Adrenal gland (tissue), 19 donors: ENCODE data around the gene LLGL2. TPM values are rescaled to one million over a fixed set of nuclear protein-coding genes. Genes with fewer than 3 reads are reported as not detected.

Source experiments
- DNase-seq, 7 donors: peaks; one replicate each; pipeline ENCODE4 v3.0.0-alpha.2; 2019 to 2020
- H3K27ac ChIP-seq, 5 donors: fragments of 200-600 bp; sonication (generic) in 4 of 5; 1 replicate in 3 of 5; 2 replicates in 2 of 5; pipeline versions ENCODE4 v1.5.1 to v1.8.0; 2016 to 2020; ENCODE audit warnings: mild to moderate bottlenecking in 1 of 5
- H3K27me3 ChIP-seq: fragments of 200-600 bp; 2 replicates; pipeline ENCODE4 v1.8.0; 2021
- H3K36me3 ChIP-seq, 2 donors: fragments of 200-600 bp; replicated peaks in 1 of 2; 1 replicate in 1 of 2; 2 replicates in 1 of 2; pipeline versions ENCODE4 v1.5.1 to v1.8.0; 2018 to 2022
- H3K4me1 ChIP-seq, 2 donors: fragments of 200-600 bp; replicated peaks in 1 of 2; 1 replicate in 1 of 2; 2 replicates in 1 of 2; pipeline versions ENCODE4 v1.5.1 to v1.8.0; 2018 to 2021
- H3K4me3 ChIP-seq, 4 donors: fragments of 200-600 bp; sonication (generic) in 3 of 4; one replicate each; pipeline ENCODE4 v1.5.1; 2016 to 2018
- H3K9me3 ChIP-seq, 3 donors: fragments of 200-600 bp; sonication (generic) in 1 of 3; replicated peaks in 1 of 3; 1 replicate in 2 of 3; 2 replicates in 1 of 3; pipeline versions ENCODE4 v1.5.1 to v1.8.0; 2016 to 2021
- CTCF ChIP-seq, 6 experiments: fragments of 450-650 bp in 4 of 6; fragments of 200-600 bp in 2 of 6; sonication (generic) in 1 of 6; IDR thresholded peaks; 1 replicate in 5 of 6; 2 replicates in 1 of 6; pipeline versions ENCODE4 v1.5.1 to v1.8.0; 2016 to 2021; ENCODE audit warnings: antibody characterized with exemption in 6 of 6, mild to moderate bottlenecking in 2 of 6, moderate library complexity in 1 of 6
- POLR2A ChIP-seq, 2 donors: fragments of 450-650 bp; IDR thresholded peaks; one replicate each; pipeline ENCODE4 v1.6.1; 2017; ENCODE audit warnings: antibody characterized with exemption in 2 of 2, mild to moderate bottlenecking in 2 of 2, moderate library complexity in 1 of 2
- WGBS, 4 donors: extraction: QIAGEN DNeasy Blood & Tissue Kit in 2 of 4; methylation state at CpG; one replicate each; pipeline versions ENCODE4 v1.1.5 to v1.1.7; 2013 to 2017; 5-methylcytosine and 5-hydroxymethylcytosine counted together
- intact Hi-C, 2 donors: fragments of 100-400 bp; cut with DNase I; formaldehyde crosslinking; loops; one replicate each; pipeline versions ENCODE4 v1.14.1 to v1.15.0; 2022 to 2023
- long read RNA-seq, 10 donors: library from polyadenylated mRNA in 3 of 10; unstranded in 2 of 10; stranded (forward) in 1 of 10; transcript quantifications; one replicate each; pipeline ENCODE4 v2.0.0 and lab custom pipeline, GENCODE V29; 2021 to 2026
- polyA plus RNA-seq, 3 donors: library from polyadenylated mRNA; stranded (reverse); fragments of 200-250 nt in 2 of 3; fragments of 350-450 nt in 1 of 3; fragmentation: Illumina TruSeq in 1 of 3; extraction: RNeasy Lipid Tissue Mini Kit (QIAGEN cat#74804) in 1 of 3; gene quantifications; one replicate each; pipeline ENCODE4 v1.2.3, GENCODE V29; 2013 to 2014
- total RNA-seq, 9 donors: library from RNA; depleted of rRNA in 4 of 9; stranded (reverse); fragments of >200 nt in 4 of 9; fragments of 120-200 nt in 1 of 9; fragmentation: NEBNext Ultra II Directional in 1 of 9; extraction: Animal tissue kit (Norgen Biotek cat#: 25700) in 1 of 9; gene quantifications; one replicate each; pipeline versions ENCODE4 v1.1.0 to v1.2.4, GENCODE V29; 2013 to 2023
- donor health status: healthy with polysubstance abuse.
- donor health status: Bipolar disorder and iron deficiency.
- donor health status: DM: yes; HTN: yes; CAD: no.
- donor health status: DM: no; HTN: no; CAD: no.
- donor health status: DM: no; HTN: no; CAD: no.
- donor health status: DM: yes; HTN: yes; CAD: no.

Gene LLGL2
- total RNA-seq (10 to 100 TPM in 7 of 9 donors, 1 to 10 TPM in 2; 8.9 to 40.5 (median 23.4) TPM), polyA plus RNA-seq (10 to 100 TPM in 2 of 3 donors, 1 to 10 TPM in 1; 1.2 to 90.3 (median 51.4) TPM)
- long read RNA-seq, donor 1, partial matches to known transcripts = 0 of 1 reads
- long read RNA-seq, donor 1, other reads (novel, unspliced or antisense) = 0 of 1 reads
- long read RNA-seq, donor 2 = 0 reads
- long read RNA-seq, donor 3, partial matches to known transcripts = 0 of 1 reads
- long read RNA-seq, donor 3, other reads (novel, unspliced or antisense) = 0 of 1 reads
- long read RNA-seq, donor 4, partial matches to known transcripts = 1 of 1 reads
- long read RNA-seq, donor 4, other reads (novel, unspliced or antisense) = 0 of 1 reads
- long read RNA-seq, donor 5, transcript LLGL2-203 (26 exons, 3,509 nt) = major isoform, 17 of 88 reads
- long read RNA-seq, donor 5, transcript LLGL2-201 (25 exons, 3,480 nt) = minor isoform, 7 of 88 reads
- long read RNA-seq, donor 5, transcript LLGL2-202 (10 exons, 1,374 nt) = minor isoform, 14 of 88 reads
- long read RNA-seq, donor 5, partial matches to known transcripts = 13 of 88 reads
- long read RNA-seq, donor 5, other reads (novel, unspliced or antisense) = 37 of 88 reads
- long read RNA-seq, donor 6, partial matches to known transcripts = 4 of 6 reads
- long read RNA-seq, donor 6, other reads (novel, unspliced or antisense) = 2 of 6 reads
- long read RNA-seq, donor 7 = 0 reads
- long read RNA-seq, donor 8, partial matches to known transcripts = 0 of 1 reads
- long read RNA-seq, donor 8, other reads (novel, unspliced or antisense) = 0 of 1 reads
- long read RNA-seq, donor 9, partial matches to known transcripts = 0 of 1 reads
- long read RNA-seq, donor 9, other reads (novel, unspliced or antisense) = 0 of 1 reads
- long read RNA-seq, donor 10 = 0 reads

GRCh38 chr17:75524970-75525805 is at the start of gene LLGL2:
Gene LLGL2, plus strand, starts transcription at chr17:75525697. Its CDS starts 17,730 bp downstream, at chr17:75543427.
- Histone ChIP-seq H3K4me3 (peak within 1 kb of the TSS in 3 of 4 donors; percentile 54 to 71 (median 62)), H3K9me3 (no peaks in the 10 kb centered on the region), H3K27ac (peak within 1 kb of the TSS in 4 of 5 donors; percentile 47 to 81 (median 70)), H3K36me3 (peaks cover 0 to 17% of the 10 kb centered on the region in 2 donors), H3K27me3 (no peaks in the 10 kb centered on the region), H3K4me1 (peaks cover 12 to 15% of the 10 kb centered on the region in 2 donors)
- TF ChIP-seq POLR2A (IDR thresholded peaks at IDR 0.05) = peak in 1 of 2 donors; percentile 65
- peak in 5 of 6 experiments; percentile 37 to 50 (median 41) for TF ChIP-seq CTCF (IDR thresholded peaks at IDR 0.05)
- 0 to 1% (median 1%) methylated on average over 7 to 107 of the region's 108 CpGs for WGBS, 4 donors
- peak; percentile 76 to 85 (median 81) for DNase-seq
- intact Hi-C loops = loop anchor here in 1 of 2 donors (5.0 kb wide), 1 partner anchor 62 kb away; the partner anchor contains the start of gene MYO15B

- TF ChIP-seq CTCF (IDR thresholded peaks at IDR 0.05) = no peak
- TF ChIP-seq POLR2A (IDR thresholded peaks at IDR 0.05) = no peak
- peak in 5 of 7 donors; percentile 48 to 73 (median 51) for DNase-seq
- intact Hi-C loops = loop anchor here in 1 of 2 donors (5.0 kb wide), 1 partner anchor 36 kb away; no protein-coding TSS in a partner anchor
- peaks cover 0 to 22% of the 10 kb centered on the region in 2 donors for H3K36me3 ChIP-seq
- no peaks in the 10 kb centered on the region for H3K27me3 ChIP-seq
- peaks cover 26 to 46% of the 10 kb centered on the region in 2 donors for H3K4me1 ChIP-seq
- no peak overlapping the region for H3K4me3 ChIP-seq
- peak overlapping the region in 4 of 5 donors; percentile 36 to 84 (median 68) for H3K27ac ChIP-seq
- H3K9me3 ChIP-seq = no peaks in the 10 kb centered on the region
- 3 to 23% (median 8%) methylated on average over 3 of the region's 3 CpGs for WGBS, 4 donors
Observed at GRCh38 chr17:75475851-75476250, 49.6 kb upstream of the LLGL2 start.

- intact Hi-C loops = loop anchor here in 1 of 2 donors (5.0 kb wide), 1 partner anchor 36 kb away; no protein-coding TSS in a partner anchor
- WGBS, 4 donors = 6 to 14% (median 11%) methylated on average over 8 of the region's 8 CpGs
- TF ChIP-seq POLR2A (IDR thresholded peaks at IDR 0.05) = no peak
- no peak for TF ChIP-seq CTCF (IDR thresholded peaks at IDR 0.05)
- no peaks in the 10 kb centered on the region for H3K27me3 ChIP-seq
- peaks cover 26 to 51% of the 10 kb centered on the region in 2 donors for H3K4me1 ChIP-seq
- no peaks in the 10 kb centered on the region for H3K9me3 ChIP-seq
- H3K4me3 ChIP-seq = peak overlapping the region in 1 of 4 donors; percentile 5
- peak overlapping the region in 4 of 5 donors; percentile 36 to 84 (median 68) for H3K27ac ChIP-seq
- peaks cover 0 to 22% of the 10 kb centered on the region in 2 donors for H3K36me3 ChIP-seq
- peak; percentile 58 to 85 (median 75) for DNase-seq
Observed at GRCh38 chr17:75476271-75476671, 49.2 kb upstream of the LLGL2 start.
